ENCODE results near the gene MCM3.

Gene MCM3

DNA sequence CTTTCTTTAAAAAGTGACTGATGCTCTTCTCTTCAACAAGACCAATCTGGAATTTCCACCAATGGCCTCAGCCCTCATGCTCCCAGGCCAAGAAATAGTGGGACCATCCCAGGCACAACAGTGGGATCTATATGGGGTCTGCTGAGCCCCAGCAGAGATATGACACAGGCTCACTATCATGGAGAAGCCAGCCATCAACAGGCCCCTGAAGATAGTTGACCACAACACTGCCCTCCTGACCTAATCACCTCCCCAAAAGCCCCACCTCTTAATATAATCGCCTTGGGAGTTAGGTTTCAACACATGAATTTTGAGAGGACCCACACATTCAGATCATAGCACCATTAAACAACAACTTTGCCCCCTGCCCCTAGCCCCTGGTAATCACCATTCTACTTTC is 16.8 kb upstream of the MCM3 start:
- no peak for FAIRE-seq

DNA sequence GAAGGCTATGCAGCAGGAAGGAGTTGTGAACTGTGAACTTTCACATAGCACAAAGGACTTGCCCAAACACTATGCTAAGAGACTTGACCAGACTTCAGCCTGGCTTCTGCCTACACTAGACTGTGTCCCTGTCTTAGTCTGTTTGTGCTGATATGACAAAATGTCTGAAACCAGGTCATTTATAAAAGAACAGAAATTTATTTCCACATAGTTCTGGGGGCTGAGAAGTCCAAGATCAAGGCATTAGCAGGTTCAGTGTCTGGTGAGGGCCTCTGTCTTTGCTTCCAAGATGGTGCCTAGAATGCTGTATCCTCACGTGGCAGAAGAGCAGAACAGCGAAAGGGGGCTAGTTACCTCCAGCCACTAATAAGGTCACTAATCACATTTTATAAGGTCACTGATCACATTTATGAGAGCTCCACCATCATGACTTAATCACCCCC is 16.0 kb upstream of the MCM3 start:
- no peak for FAIRE-seq

GRCh38 chr6:52299653-52300052 is 15.1 kb upstream of the MCM3 start:
- FAIRE-seq: no peak

- FAIRE-seq: no peak
Observed at GRCh38 chr6:52297433-52297832, 12.9 kb upstream of the MCM3 start.

- no peak for FAIRE-seq
Observed at GRCh38 chr6:52293067-52293466, 8.5 kb upstream of the MCM3 start.

GRCh38 chr6:52288841-52289240 is 4.3 kb upstream of the MCM3 start:
- no peak for FAIRE-seq

GRCh38 chr6:52288216-52288615 is 3.7 kb upstream of the MCM3 start:
- FAIRE-seq: no peak

- peak; percentile 87 for FAIRE-seq
Observed at GRCh38 chr6:52286798-52287432, 2.4 kb upstream of the MCM3 start.

GRCh38 chr6:52285177-52286068 is 881 bp upstream of the MCM3 start:
- no peak for FAIRE-seq

- FAIRE-seq: no peak
Observed at GRCh38 chr6:52284131-52284459, 447 bp downstream of the MCM3 start.

DNA sequence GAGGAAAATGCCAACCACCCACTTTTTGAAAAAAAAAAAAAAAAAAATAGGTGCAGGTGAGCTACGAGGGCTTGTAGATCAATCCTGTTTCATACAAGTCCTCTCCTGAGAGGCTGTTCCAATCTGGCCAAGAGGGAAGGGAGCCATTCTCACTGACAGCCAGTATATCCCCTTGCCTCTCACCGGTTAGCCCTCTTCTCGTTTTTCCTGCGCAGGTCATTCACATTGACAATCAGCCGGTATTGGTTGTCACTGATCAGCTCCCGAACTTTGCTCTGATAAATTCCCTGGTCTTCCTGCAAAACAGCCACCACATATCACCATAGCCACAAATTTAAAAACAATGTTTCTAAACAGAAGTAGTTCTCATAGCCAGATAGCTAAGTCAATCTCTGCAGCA is 1.4 kb downstream of the MCM3 start:
- no peak for FAIRE-seq

- FAIRE-seq: no peak
Observed at GRCh38 chr6:52276130-52276529, 8.4 kb downstream of the MCM3 start.

GRCh38 chr6:52271852-52272460 is 12.6 kb downstream of the MCM3 start:
- no peak for FAIRE-seq

GRCh38 chr6:52263709-52264540 is 20.6 kb downstream of the MCM3 start:
- FAIRE-seq: peak; percentile 75

DNA sequence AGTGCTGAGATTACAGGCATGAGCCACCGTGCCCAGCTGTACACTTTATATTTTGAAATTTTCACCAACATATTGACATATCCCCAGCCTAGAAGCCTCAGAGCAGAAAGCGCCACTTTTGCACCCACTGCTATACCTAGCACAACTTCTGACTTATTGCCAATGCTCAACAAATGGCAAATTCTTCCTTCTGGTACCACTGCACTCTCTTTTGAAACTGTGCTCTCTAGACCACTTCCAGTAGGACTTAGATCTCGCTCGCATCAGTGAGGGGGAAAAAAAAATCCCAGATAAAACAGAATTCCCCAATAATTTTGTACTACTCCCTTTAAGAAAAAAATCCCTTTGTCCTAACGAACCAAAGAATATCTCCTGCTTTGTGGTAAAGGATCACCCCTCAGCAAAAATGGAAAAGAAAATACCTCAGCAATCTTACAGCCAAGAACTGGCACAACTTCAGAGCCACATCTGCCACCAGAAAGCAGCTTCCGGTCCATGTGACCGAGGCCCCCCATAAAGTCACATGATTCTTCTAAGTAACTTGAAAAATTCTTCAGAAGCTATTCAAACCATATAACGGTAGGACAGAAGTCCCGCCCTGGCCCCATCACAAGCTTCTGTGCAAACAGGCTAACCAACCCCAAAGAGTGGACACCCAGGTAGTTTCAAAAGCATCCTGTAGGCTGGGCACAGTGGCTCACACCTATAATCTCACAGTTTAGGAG is 21.8 kb downstream of the MCM3 start:
- FAIRE-seq: no peak

- no peak for FAIRE-seq
Observed at GRCh38 chr6:52261229-52261628, 23.3 kb downstream of the MCM3 start.

DNA sequence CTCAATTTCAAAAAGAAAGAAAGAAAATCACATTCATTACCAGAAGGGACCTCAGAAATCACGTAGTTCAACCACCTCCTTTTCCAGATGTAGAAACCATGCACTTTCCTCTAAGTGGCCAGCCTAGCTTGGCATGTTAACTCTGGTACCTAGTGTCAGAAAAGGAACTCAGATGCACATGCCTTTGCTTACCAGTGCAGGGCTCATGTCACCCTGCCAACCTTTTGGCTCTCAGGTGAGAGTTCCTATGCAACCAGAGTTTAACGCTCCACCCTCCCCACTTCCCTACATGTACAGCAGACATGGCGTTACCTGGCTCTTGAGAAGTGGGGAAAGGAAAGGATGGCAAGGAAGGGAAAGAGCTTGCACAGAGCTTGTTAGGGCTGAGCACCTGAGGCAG is 23.9 kb downstream of the MCM3 start:
- no peak for FAIRE-seq

DNA sequence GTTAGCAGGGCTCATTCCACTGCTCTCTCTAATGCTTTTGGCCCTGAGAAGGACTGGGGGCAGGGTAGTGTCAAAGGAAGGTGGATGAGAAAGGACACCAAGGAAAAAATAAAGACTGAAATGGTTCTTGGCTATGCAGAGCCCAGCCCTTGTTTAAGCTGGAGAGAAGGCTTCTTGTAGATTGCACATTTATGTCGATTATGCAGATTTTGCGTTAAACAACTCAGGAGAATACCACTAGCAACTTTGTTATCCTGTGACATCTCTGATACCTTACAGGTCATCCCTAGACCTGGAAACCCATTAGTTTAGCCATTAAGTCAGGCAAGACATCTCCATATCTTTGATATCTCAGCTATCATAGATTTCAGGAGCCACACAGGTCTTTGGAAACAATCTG is 29.1 kb downstream of the MCM3 start:
- no peak for FAIRE-seq

DNA sequence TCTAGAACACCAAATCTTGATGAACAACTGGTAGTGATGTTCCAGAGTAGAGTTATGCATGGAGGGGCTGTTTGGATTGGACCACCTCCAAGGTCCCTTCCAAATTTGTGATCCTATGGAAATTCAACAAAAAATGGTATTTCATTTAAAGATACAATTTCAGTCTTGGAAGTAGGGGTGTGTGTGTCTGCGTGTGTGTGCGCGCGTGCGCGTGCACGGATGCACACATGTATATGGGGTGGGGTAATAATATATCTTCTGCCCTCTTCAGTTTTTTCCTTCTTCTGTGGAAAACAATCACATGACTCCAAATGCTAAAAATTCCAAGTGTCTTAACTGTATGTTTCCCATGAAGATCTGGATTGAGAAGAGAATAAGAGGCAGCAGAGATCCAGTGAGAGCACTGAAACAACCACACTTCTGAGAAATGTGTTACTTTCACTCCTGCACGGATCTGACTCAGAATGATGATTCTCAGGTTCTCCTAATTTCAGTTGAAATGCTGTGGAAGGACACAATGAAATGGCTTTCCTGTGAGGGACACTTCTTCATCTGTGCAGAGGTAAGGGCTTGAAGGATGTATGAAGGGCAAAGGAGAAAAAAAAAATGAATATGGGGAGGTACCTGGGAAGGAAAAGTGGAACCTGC is 29.7 kb downstream of the MCM3 start:
- FAIRE-seq: no peak

DNA sequence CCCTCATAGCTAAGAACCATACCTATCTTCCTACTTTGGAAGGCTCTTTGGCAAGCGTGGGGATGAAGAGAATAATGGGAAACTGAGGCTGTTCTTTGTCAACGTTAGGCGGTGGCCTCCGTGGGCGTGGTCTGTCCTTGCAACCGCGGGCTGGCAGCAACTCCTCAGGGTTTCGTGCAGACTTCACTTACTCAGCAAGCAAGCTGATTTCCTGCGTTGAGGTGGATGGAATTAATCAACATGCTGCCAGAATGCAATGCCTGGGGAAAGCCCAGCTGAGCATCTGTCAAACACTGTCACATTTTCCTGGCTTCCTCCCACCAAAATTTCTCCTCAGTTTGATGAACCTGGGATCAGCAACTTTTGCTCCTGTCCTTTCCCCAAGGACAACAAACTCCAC is 31.0 kb downstream of the MCM3 start:
- FAIRE-seq: no peak

DNA sequence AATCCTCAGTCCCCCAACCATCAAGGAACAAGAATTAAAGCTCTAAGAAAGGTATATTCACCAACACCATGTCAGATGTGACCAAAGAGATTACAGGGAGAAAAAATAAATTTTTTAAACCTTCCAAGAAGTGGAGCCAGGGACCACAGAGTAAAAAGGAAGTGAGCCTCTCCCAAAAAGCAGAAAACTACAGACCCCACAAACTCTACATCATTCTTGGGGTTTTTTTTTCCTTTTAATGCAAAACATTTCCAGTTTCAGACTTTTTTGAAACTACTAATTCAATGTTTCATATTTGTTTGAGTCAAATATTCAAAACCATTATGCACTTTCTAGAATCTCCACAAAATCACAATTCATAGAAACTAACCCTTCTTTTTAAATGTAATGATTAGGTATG is 33.4 kb downstream of the MCM3 start:
- FAIRE-seq: no peak

- FAIRE-seq: no peak
Observed at GRCh38 chr6:52249078-52249477, 35.5 kb downstream of the MCM3 start.

Data from G401.6 (cell line).